Mammary epithelial cell (primary cell): ENCODE results near the gene GLB1L3.

Experiments used
- EZH2 ChIP-seq: IDR thresholded peaks from 2 replicates; pipeline ENCODE4 v1.6.1; 2012; ENCODE audit warnings: low read length, inconsistent platforms, borderline replicate concordance
- TF ChIP-seq, protein P1 (sequence below), 2 donors: IDR thresholded peaks in 1 of 2; conservative IDR thresholded peaks in 1 of 2; 2 replicates each; pipeline ENCODE4 v1.5.1; 2011 to 2012; ENCODE audit warnings: inconsistent platforms in 2 of 2, low read length in 2 of 2, mild to moderate bottlenecking in 2 of 2, control low read depth in 1 of 2, low read depth in 1 of 2; ENCODE audit not compliant: insufficient read depth in 1 of 2; ENCODE audit errors: extremely low read depth in 1 of 2

GRCh38 chr11:134287561-134287960 lies 11.4 kb downstream of the GLB1L3 start:
- TF ChIP-seq, protein P1, sequence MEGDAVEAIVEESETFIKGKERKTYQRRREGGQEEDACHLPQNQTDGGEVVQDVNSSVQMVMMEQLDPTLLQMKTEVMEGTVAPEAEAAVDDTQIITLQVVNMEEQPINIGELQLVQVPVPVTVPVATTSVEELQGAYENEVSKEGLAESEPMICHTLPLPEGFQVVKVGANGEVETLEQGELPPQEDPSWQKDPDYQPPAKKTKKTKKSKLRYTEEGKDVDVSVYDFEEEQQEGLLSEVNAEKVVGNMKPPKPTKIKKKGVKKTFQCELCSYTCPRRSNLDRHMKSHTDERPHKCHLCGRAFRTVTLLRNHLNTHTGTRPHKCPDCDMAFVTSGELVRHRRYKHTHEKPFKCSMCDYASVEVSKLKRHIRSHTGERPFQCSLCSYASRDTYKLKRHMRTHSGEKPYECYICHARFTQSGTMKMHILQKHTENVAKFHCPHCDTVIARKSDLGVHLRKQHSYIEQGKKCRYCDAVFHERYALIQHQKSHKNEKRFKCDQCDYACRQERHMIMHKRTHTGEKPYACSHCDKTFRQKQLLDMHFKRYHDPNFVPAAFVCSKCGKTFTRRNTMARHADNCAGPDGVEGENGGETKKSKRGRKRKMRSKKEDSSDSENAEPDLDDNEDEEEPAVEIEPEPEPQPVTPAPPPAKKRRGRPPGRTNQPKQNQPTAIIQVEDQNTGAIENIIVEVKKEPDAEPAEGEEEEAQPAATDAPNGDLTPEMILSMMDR (conservative IDR thresholded peaks at IDR 0.05 in 1 of 2, IDR thresholded peaks at IDR 0.05 in 1 of 2; ENCODE audit: extremely low read depth in 1 of 2, insufficient read depth in 1 of 2, low read depth in 1 of 2, low read length in 2 of 2) = no peak
- TF ChIP-seq EZH2 = no peak
